ENCODE measurements around the gene ARL2BP. TPM values are rescaled to one million over a fixed set of nuclear protein-coding genes. Genes with fewer than 3 reads are reported as not detected.

ARL2BP gene
- polyA plus RNA-seq, 3 donors, result 35.4 to 84.6 (median 84.0) TPM

DNA sequence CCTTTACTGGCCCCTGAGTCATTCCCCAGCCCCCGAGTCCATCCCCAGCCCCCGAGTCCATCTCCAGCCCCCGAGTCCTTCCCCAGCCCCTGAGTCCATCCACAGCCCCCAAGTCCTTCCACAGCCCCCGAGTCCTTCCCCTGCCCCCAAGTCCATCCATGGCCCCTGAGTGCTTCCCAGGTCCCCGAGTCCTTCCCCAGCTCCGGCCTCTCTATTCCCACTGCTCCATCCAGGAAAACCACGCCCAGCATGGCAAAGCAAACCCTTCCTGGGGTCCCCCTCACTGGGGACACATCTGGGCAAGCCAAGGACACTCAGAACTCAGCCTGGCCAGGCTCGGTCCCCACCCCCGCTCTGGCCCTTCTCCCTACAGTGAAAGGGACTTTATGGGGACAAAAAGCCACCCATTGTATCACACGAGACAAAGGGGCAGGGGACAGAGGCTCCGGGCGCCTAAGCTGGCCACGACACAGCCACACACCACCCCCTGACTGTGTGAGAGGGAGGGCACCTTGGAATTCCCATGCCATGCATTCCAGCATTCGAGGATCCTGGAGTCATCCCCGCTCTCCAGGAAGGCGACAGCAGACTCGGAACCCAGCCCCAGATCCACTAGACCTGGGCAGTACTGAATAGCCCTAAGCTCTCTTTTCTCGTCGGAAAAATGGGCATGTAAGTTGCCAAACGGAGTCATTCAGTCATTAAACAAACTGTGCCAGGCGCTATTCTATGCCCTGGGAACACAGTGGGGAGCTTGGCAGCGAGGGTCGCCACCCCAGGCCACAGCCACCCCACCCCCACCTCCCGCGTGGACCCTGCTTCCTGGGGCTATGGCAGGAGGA lies 25.4 kb downstream of the ARL2BP start:
- Histone ChIP-seq H3K27ac (ENCODE audit: low read depth in 1 of 2, low read length in 2 of 2) (no peak overlapping the region), H3K9ac (ENCODE audit: insufficient read depth, low read length, poor library complexity, severe bottlenecking) (no peak overlapping the region), H2AFZ (ENCODE audit: insufficient read depth, low read depth, low read length, poor library complexity, severe bottlenecking) (no peak overlapping the region), H3K79me2 (ENCODE audit: insufficient read depth, low read length) (no peaks in the 10 kb centered on the region), H3K36me3 (replicated peaks in 1 of 2; ENCODE audit: control insufficient read depth in 1 of 2, insufficient read depth in 2 of 2, low read length in 2 of 2) (no peaks in the 10 kb centered on the region), H3K4me2 (replicated peaks; ENCODE audit: extremely low read depth, low read length, poor library complexity, severe bottlenecking) (no peak overlapping the region), H3K4me3 (replicated peaks in 1 of 3; ENCODE audit: low read depth in 2 of 3, low read length in 3 of 3) (no peak overlapping the region), H3K4me1 (ENCODE audit: control insufficient read depth in 1 of 2, insufficient read depth in 2 of 2, low read length in 2 of 2) (peaks cover 8 to 18% of the 10 kb centered on the region in 2 donors), H3K27me3 (ENCODE audit: control insufficient read depth in 2 of 2, insufficient read depth in 2 of 2, low read length in 2 of 2) (no peaks in the 10 kb centered on the region), H4K20me1 (ENCODE audit: insufficient read depth, low read length) (no peaks in the 10 kb centered on the region), H3K9me3 (replicated peaks in 1 of 2; ENCODE audit: control insufficient read depth in 1 of 2, insufficient read depth in 1 of 2, low read length in 2 of 2) (no peaks in the 10 kb centered on the region)
- H3K4me3 Mint-ChIP-seq, result no peak overlapping the region
- no peak for DNase-seq
- H3K27me3 Mint-ChIP-seq (ENCODE audit: low read depth in 3 of 3), result peaks cover 0 to 8% (median 5%) of the 10 kb centered on the region in 3 donors
- no peaks in the 10 kb centered on the region for H3K9me3 Mint-ChIP-seq
- peaks cover 17% of the 10 kb centered on the region for H3K4me1 Mint-ChIP-seq
- no peaks in the 10 kb centered on the region for H3K36me3 Mint-ChIP-seq
- 93% methylated on average over 17 of the region's 25 CpGs for WGBS (ENCODE audit: insufficient coverage)
- intact Hi-C loops (cut with micrococcal nuclease), result no loop called here
- TF ChIP-seq, protein P1, sequence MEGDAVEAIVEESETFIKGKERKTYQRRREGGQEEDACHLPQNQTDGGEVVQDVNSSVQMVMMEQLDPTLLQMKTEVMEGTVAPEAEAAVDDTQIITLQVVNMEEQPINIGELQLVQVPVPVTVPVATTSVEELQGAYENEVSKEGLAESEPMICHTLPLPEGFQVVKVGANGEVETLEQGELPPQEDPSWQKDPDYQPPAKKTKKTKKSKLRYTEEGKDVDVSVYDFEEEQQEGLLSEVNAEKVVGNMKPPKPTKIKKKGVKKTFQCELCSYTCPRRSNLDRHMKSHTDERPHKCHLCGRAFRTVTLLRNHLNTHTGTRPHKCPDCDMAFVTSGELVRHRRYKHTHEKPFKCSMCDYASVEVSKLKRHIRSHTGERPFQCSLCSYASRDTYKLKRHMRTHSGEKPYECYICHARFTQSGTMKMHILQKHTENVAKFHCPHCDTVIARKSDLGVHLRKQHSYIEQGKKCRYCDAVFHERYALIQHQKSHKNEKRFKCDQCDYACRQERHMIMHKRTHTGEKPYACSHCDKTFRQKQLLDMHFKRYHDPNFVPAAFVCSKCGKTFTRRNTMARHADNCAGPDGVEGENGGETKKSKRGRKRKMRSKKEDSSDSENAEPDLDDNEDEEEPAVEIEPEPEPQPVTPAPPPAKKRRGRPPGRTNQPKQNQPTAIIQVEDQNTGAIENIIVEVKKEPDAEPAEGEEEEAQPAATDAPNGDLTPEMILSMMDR (IDR thresholded peaks at IDR 0.05), result no peak
- H3K27ac Mint-ChIP-seq, result no peak overlapping the region

DNA sequence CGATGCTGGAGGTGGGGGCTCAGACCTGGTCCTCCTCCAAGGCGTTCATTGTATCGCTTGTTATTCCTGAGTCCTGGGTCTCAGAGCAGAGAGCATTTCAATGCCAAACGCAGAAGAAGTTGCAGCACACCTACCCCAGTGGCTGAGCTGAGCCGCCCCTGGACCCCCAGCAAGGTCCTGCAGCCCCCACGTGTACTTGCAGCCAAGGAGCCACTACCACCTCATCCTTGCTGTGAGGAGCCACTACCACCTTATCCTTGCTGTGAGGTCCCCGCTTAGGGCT lies 25.9 kb downstream of the ARL2BP start:
- H3K27ac ChIP-seq (ENCODE audit: low read depth in 1 of 2, low read length in 2 of 2), result no peak overlapping the region
- H3K9ac ChIP-seq (ENCODE audit: insufficient read depth, low read length, poor library complexity, severe bottlenecking), result no peak overlapping the region
- H3K9me3 ChIP-seq (replicated peaks in 1 of 2; ENCODE audit: control insufficient read depth in 1 of 2, insufficient read depth in 1 of 2, low read length in 2 of 2), result no peaks in the 10 kb centered on the region
- H3K4me1 ChIP-seq (ENCODE audit: control insufficient read depth in 1 of 2, insufficient read depth in 2 of 2, low read length in 2 of 2), result peaks cover 14 to 23% of the 10 kb centered on the region in 2 donors
- H3K27me3 ChIP-seq (ENCODE audit: control insufficient read depth in 2 of 2, insufficient read depth in 2 of 2, low read length in 2 of 2), result no peaks in the 10 kb centered on the region
- DNase-seq, result no peak
- H3K36me3 Mint-ChIP-seq, result no peaks in the 10 kb centered on the region
- no peak overlapping the region for H3K27ac Mint-ChIP-seq
- peaks cover 0 to 8% (median 5%) of the 10 kb centered on the region in 3 donors for H3K27me3 Mint-ChIP-seq (ENCODE audit: low read depth in 3 of 3)
- intact Hi-C loops (cut with micrococcal nuclease), result no loop called here
- no peaks in the 10 kb centered on the region for H4K20me1 ChIP-seq (ENCODE audit: insufficient read depth, low read length)
- H3K79me2 ChIP-seq (ENCODE audit: insufficient read depth, low read length), result no peaks in the 10 kb centered on the region
- TF ChIP-seq, protein P1 (IDR thresholded peaks at IDR 0.05), result no peak
- no peaks in the 10 kb centered on the region for H3K36me3 ChIP-seq (replicated peaks in 1 of 2; ENCODE audit: control insufficient read depth in 1 of 2, insufficient read depth in 2 of 2, low read length in 2 of 2)
- peaks cover 22% of the 10 kb centered on the region for H3K4me1 Mint-ChIP-seq
- no peaks in the 10 kb centered on the region for H3K9me3 Mint-ChIP-seq
- H3K4me3 Mint-ChIP-seq, result no peak overlapping the region
- no peak overlapping the region for H3K4me2 ChIP-seq (replicated peaks; ENCODE audit: extremely low read depth, low read length, poor library complexity, severe bottlenecking)
- no peak overlapping the region for H2AFZ ChIP-seq (ENCODE audit: insufficient read depth, low read depth, low read length, poor library complexity, severe bottlenecking)
- 96% methylated on average over 6 of the region's 7 CpGs for WGBS (ENCODE audit: insufficient coverage)
- no peak overlapping the region for H3K4me3 ChIP-seq (replicated peaks in 1 of 3; ENCODE audit: low read depth in 2 of 3, low read length in 3 of 3)

Measured in CD14-positive monocyte (primary cell).